Measurements from ENCODE around the gene EXO5.
"Not testable (repeated sequence)": the region's sequence is repeated elsewhere in the genome, so short reads cannot be mapped to it uniquely, and the experiment has no call there.

EXO5 gene

DNA sequence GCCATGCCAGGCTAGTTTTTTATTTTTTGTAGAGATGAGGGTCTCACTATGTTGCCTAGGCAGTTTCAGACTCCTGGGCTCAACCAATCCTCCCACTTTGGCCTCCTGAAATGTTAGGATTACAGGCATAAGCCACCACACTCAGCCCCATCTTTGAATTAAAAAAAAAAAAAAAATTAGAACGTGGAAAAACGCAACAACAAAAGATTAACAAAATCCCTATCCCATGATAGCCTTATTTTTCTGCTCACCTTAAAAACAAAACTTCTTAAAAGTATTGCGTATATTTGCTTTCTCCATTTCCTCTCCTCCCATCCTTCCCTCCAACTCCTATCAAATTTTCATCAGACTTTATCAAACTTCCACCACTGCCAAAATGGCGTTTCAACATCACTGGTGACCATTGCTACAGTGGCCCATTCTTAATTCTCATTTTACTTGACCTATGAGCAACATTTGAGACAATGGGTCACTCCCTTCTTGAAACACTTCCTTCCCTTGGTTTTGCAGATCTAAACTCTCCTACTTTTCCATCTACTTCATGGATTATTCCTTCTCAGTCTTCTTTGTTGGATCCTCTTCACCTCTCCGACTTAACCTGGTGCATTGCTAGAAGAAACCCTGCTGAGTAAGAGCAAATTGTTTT, 22.3 kb downstream of the EXO5 start:
- Histone ChIP-seq H3K4me3 (peak overlapping the region; percentile 52), H3K4me1 (no peaks in the 10 kb centered on the region; the same call in 1 of the 2 replicates), H3K36me3 (replicated peaks) (peaks cover 8% of the 10 kb centered on the region; the same call in 1 of the 2 replicates), H3K9me3 (no peaks in the 10 kb centered on the region; the same call in 1 of the 2 replicates), H3K27me3 (ENCODE audit: low read depth) (no peaks in the 10 kb centered on the region)
- in situ Hi-C loops (cut with MboI; ENCODE audit: low sequenced_read_pairs), result no loop called here
- no peak for DNase-seq (ENCODE audit: low spot score in 2 of 2)

DNA sequence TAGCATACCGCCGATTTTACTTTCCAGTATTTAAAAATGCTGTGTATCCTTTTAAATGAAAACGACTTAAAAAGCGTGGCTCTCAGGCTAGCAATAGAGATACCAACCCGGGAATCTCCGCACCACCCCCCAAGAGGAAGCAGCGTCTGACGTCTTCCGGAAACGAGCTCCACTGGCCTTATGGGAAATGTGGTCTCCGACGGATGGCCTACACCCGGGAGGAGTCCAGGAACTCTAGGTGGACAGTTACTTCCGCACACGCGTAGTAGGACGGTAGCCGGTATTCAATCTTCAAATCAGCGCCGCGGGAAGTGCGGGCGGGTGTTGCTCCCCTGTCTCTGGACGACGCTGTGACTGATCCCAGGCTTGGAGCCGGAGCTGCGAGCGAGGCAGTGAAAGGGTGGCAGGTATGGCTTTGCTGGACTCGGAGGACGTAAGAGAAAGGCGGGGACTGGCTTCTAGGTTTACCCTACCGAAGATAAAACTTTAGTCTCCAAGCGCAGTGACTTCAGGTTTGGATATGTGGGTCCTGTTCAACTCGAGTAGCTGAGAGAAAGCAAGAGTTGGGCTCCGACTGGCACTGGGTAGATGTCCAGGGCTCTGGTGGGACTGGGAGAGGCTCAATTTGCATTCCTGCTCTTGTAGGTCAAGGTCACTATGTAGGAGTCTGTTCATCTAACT, 23.0 kb downstream of the EXO5 start, which contains the start of gene ZNF684:
Gene ZNF684, plus strand, starts transcription at position 257 of the 681 bp plus-strand sequence. CDS start 1,530 bp downstream, outside the sequence.
- H3K4me1 ChIP-seq, result no peaks in the 10 kb centered on the region; the same call in 1 of the 2 replicates
- H3K27me3 ChIP-seq (ENCODE audit: low read depth), result no peaks in the 10 kb centered on the region
- H3K36me3 ChIP-seq (replicated peaks), result peaks cover 8% of the 10 kb centered on the region; the same call in 1 of the 2 replicates
- peak within 1 kb of the TSS; percentile 52 for H3K4me3 ChIP-seq
- in situ Hi-C loops (cut with MboI; ENCODE audit: low sequenced_read_pairs), result no loop called here
- peak; percentile 92 to 95 for DNase-seq (ENCODE audit: low spot score in 2 of 2)
- no peaks in the 10 kb centered on the region for H3K9me3 ChIP-seq

DNA sequence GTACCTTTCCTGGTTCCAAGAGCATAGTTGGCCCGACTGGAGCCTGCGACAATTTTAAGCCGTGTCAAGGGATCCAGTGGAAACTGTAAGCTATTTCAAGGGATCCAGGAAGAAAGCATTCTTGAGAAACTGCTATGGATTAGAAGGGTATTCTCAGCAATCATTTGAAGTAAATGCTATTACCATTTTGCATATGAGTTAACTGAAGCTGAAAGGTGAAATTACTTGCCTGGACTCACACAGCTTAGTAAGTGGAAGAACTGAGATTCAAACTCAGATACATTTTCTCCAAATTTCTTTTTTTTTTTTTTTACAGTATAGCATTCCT, 23.5 kb downstream of the EXO5 start:
- no peaks in the 10 kb centered on the region; the same call in 1 of the 2 replicates for H3K4me1 ChIP-seq
- no peaks in the 10 kb centered on the region for H3K27me3 ChIP-seq (ENCODE audit: low read depth)
- DNase-seq (ENCODE audit: low spot score in 2 of 2), result peak in 1 of 2 experiments; percentile 23
- no peaks in the 10 kb centered on the region for H3K9me3 ChIP-seq
- H3K36me3 ChIP-seq (replicated peaks), result peaks cover 8% of the 10 kb centered on the region; the same call in 1 of the 2 replicates
- peak overlapping the region; percentile 52 for H3K4me3 ChIP-seq
- in situ Hi-C loops (cut with MboI; ENCODE audit: low sequenced_read_pairs), result no loop called here

DNA sequence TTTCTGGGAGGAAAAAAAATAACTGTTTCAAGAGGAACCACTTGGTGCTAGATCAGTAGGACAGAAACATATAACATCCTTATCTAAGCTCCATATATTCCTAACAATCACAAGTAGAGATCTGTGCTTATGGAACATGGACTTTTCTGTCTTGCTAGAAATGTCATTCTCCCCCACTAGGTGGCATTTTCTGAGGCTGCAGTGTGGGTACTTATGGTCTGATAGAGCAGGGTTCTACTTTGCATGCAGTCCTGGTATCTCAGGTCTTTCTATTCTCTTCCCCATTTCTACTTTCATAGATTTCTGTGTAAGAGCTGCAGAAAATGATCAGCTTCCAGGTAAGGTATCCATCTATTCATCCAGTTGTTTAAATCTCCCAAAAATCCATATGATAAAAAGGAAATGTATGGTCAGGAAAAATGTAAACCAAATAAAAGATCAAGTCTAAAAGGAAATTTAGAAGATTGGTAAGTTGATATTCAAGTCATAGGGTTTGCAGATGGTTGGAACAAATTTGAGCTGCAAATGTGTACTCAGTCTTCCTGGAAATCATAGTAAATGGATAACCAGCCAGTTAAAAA, 24.4 kb downstream of the EXO5 start:
- peak; percentile 63 to 65 for DNase-seq (ENCODE audit: low spot score in 2 of 2)
- Histone ChIP-seq H3K36me3 (replicated peaks) (peaks cover 8% of the 10 kb centered on the region; the same call in 1 of the 2 replicates), H3K27me3 (ENCODE audit: low read depth) (no peaks in the 10 kb centered on the region), H3K9me3 (no peaks in the 10 kb centered on the region), H3K4me1 (no peaks in the 10 kb centered on the region; the same call in 1 of the 2 replicates), H3K4me3 (no peak overlapping the region)
- in situ Hi-C loops (cut with MboI; ENCODE audit: low sequenced_read_pairs), result no loop called here

GRCh38 chr1:40534589-40534988, 26.0 kb downstream of the EXO5 start:
- Histone ChIP-seq H3K4me1 (no peaks in the 10 kb centered on the region; the same call in 1 of the 2 replicates), H3K36me3 (replicated peaks) (peaks cover 8% of the 10 kb centered on the region; the same call in 1 of the 2 replicates), H3K9me3 (no peaks in the 10 kb centered on the region), H3K27me3 (ENCODE audit: low read depth) (no peaks in the 10 kb centered on the region), H3K4me3 (no peak overlapping the region)
- DNase-seq (ENCODE audit: low spot score in 2 of 2), result no peak
- in situ Hi-C loops (cut with MboI; ENCODE audit: low sequenced_read_pairs), result no loop called here

DNA sequence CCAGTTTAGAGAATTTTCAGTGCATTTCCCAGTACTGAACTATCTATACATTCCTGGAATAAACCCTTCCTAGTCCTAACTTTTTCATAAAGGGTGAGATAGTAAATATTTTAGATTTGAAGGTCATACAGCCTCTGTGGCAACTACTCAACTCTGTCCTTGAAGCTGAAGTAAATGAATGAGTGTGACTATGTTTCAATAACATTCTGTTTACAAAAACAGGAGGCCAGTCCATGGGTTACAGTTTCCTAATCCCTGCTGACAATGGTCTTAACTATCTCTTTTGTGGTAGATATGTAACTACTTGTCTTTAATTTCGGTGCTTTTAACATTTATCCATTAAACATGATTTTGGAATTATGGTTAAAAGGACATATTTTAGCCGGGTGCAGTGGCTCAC, 27.2 kb downstream of the EXO5 start:
- H3K4me1 ChIP-seq, result no peaks in the 10 kb centered on the region; the same call in 1 of the 2 replicates
- H3K36me3 ChIP-seq (replicated peaks), result peaks cover 8% of the 10 kb centered on the region; the same call in 1 of the 2 replicates
- H3K4me3 ChIP-seq, result no peak overlapping the region
- H3K9me3 ChIP-seq, result no peaks in the 10 kb centered on the region
- in situ Hi-C loops (cut with MboI; ENCODE audit: low sequenced_read_pairs), result no loop called here
- DNase-seq (ENCODE audit: low spot score in 2 of 2), result no peak
- no peaks in the 10 kb centered on the region for H3K27me3 ChIP-seq (ENCODE audit: low read depth)

DNA sequence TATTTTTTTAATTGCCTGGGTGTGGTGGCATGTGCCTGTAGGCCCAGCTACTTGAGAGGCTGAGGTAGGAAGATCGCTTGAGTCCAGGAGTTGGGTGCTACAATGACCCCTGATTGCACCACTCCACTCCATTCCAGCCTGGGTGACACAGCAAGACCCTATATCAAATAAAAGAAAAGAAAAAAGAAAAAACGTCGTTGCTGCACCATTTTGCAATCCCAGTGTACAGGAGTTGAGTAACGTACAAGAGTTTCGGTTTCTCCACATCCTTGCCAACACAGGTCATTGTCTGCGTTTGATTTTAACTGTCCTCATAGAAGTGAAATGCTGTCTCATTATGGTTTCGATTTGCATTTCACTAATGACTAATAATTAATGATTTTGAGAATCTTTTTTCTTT, 30.8 kb downstream of the EXO5 start:
- in situ Hi-C loops (cut with MboI; ENCODE audit: low sequenced_read_pairs), result no loop called here
- Histone ChIP-seq H3K27me3 (ENCODE audit: low read depth) (no peaks in the 10 kb centered on the region), H3K36me3 (replicated peaks) (peaks cover 22% of the 10 kb centered on the region)

GRCh38 chr1:40546957-40547356, 38.4 kb downstream of the EXO5 start:
- Histone ChIP-seq H3K9me3 (no peaks in the 10 kb centered on the region), H3K36me3 (replicated peaks) (peaks cover 23% of the 10 kb centered on the region), H3K4me1 (no peaks in the 10 kb centered on the region), H3K27me3 (ENCODE audit: low read depth) (no peaks in the 10 kb centered on the region), H3K4me3 (no peak overlapping the region)
- DNase-seq (ENCODE audit: low spot score in 2 of 2), result no peak
- in situ Hi-C loops (cut with MboI; ENCODE audit: low sequenced_read_pairs), result no loop called here

More for the DNA sequence above, 30.8 kb downstream of the EXO5 start:
- no peak overlapping the region for H3K4me3 ChIP-seq
- no peak for DNase-seq (ENCODE audit: low spot score in 2 of 2)
- H3K4me1 ChIP-seq, result no peaks in the 10 kb centered on the region
- H3K9me3 ChIP-seq, result no peaks in the 10 kb centered on the region

- Histone ChIP-seq H3K36me3 (replicated peaks) (no peaks in the 10 kb centered on the region), H3K9me3 (no peaks in the 10 kb centered on the region; the same call in 1 of the 2 replicates), H3K4me3 (no peak overlapping the region), H3K27me3 (ENCODE audit: low read depth) (no peaks in the 10 kb centered on the region), H3K4me1 (no peaks in the 10 kb centered on the region)
- no peak for DNase-seq (ENCODE audit: low spot score in 2 of 2)
- in situ Hi-C loops (cut with MboI; ENCODE audit: low sequenced_read_pairs), result no loop called here
Measured at GRCh38 chr1:40553017-40553416, 44.5 kb downstream of the EXO5 start.

DNA sequence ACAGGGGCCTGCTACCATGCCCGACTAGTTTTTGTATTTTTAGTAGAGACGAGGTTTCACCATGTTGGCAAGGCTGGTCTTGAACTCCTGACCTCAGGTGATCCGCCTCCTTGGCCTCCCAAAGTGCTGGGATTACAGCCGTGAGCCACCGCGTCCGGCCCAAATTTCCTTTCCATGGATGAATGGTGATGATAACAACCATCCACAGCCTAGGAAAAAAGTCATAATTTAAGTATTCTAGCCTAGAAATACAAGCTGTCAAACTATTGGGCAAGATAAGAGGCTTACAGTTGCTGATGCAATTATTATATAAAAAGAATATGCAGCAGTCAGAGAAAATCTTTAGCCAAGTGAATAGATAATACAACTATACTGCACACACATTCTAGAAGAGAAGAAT, 46.2 kb downstream of the EXO5 start:
- H3K36me3 ChIP-seq (replicated peaks); DNase-seq (ENCODE audit: low spot score in 2 of 2); H3K9me3 ChIP-seq; in situ Hi-C loops (cut with MboI; ENCODE audit: low sequenced_read_pairs); H3K4me1 ChIP-seq; H3K27me3 ChIP-seq (ENCODE audit: low read depth); H3K4me3 ChIP-seq: not testable (repeated sequence)

DNA sequence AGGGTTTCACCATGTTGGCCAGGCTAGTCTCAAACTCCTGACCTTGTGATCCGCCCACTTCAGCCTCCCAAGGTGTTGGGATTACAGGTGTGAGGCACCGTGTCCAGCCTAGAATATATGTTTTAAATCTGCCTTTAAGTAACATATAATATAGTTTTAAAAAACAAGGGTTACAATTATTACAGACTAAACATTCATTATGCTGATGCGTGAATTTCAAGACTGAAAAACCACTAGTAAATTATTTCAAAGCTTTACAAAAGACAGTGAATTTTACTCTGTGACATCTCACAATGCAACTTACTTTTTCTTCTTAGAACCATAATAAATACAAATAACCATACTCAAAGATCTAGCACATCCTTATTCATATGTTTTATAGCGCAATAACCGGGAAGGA, 47.6 kb downstream of the EXO5 start:
- no peak for DNase-seq (ENCODE audit: low spot score in 2 of 2)
- Histone ChIP-seq H3K27me3 (ENCODE audit: low read depth) (no peaks in the 10 kb centered on the region), H3K4me3 (no peak overlapping the region), H3K9me3 (no peaks in the 10 kb centered on the region; the same call in 1 of the 2 replicates), H3K4me1 (no peaks in the 10 kb centered on the region), H3K36me3 (replicated peaks) (no peaks in the 10 kb centered on the region)
- in situ Hi-C loops (cut with MboI; ENCODE audit: low sequenced_read_pairs), result no loop called here

DNA sequence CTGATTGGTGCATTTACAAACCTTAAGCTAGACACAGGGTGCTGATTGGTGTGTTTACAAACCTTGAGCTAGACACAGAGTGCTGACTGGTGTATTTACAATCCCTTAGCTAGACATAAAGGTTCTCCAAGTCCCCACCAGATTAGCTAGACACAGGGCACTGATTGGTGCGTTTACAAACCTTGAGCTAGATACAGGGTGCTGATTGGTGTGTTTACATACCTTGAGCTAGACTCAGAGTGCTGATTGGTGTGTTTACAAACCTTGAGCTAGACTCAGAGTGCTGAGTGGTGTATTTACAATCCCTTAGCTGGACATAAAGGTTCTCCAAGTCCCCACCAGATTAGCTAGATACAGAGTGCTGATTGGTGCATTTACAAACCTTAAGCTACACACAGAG, 49.7 kb downstream of the EXO5 start:
- in situ Hi-C loops (cut with MboI; ENCODE audit: low sequenced_read_pairs); H3K4me1 ChIP-seq: not testable (repeated sequence)

DNA sequence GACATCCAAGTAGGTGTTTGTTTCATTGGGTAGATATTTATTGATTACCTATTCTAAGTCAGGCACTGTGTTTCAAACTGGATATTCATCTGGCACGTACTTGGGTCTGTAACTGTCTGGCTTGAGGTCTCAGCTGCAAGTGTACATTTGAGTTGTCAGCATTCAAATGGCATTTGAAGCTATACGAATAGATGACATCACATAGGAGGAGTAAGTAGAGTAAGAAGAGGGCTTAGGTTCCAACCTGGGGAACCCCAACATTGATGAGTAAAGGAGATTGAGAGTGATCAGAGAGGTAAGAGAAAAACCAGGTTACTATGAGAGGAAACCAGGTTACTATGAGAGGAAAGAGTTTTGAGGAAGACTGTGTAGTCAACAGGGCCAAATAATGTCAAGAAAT, 53.6 kb downstream of the EXO5 start:
- in situ Hi-C loops (cut with MboI; ENCODE audit: low sequenced_read_pairs), result no loop called here
- H3K27me3 ChIP-seq (ENCODE audit: low read depth), result no peaks in the 10 kb centered on the region
- no peaks in the 10 kb centered on the region for H3K4me1 ChIP-seq
- DNase-seq (ENCODE audit: low spot score in 2 of 2), result no peak
- H3K36me3 ChIP-seq (replicated peaks), result no peaks in the 10 kb centered on the region
- H3K4me3 ChIP-seq, result no peak overlapping the region
- H3K9me3 ChIP-seq, result no peaks in the 10 kb centered on the region; the same call in 1 of the 2 replicates

More for the DNA sequence above, 49.7 kb downstream of the EXO5 start:
- not testable (repeated sequence) for H3K36me3 ChIP-seq (replicated peaks); H3K9me3 ChIP-seq; DNase-seq (ENCODE audit: low spot score in 2 of 2); H3K27me3 ChIP-seq (ENCODE audit: low read depth); H3K4me3 ChIP-seq

DNA sequence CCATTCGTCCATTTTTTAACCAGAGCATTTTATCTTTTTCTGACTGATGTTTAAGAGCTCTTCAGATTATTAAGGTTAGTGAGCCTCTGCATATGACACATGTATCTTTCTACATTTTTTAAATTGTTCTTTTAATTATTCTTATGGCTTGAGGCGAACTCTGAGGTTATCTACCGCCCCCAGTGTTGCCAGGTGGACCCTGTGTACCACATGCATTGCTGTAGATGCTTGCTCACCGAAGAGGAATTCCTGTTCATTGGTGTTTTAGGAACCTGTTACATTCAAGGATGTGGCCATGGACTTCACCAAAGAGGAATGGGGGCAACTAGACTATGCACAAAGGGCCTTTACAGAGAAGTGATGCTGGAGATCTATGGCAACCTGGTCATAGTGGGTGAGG, 54.7 kb downstream of the EXO5 start:
- DNase-seq (ENCODE audit: low spot score in 2 of 2), result no peak
- Histone ChIP-seq H3K9me3 (no peaks in the 10 kb centered on the region), H3K27me3 (ENCODE audit: low read depth) (no peaks in the 10 kb centered on the region; the same call in 1 of the 2 replicates), H3K4me1 (no peaks in the 10 kb centered on the region), H3K36me3 (replicated peaks) (no peaks in the 10 kb centered on the region), H3K4me3 (no peak overlapping the region)
- in situ Hi-C loops (cut with MboI; ENCODE audit: low sequenced_read_pairs), result no loop called here
